A172 (cell line): ENCODE measurements around the gene CFAP141. TPM values are rescaled to one million over a fixed set of nuclear protein-coding genes. Genes with fewer than 3 reads are reported as not detected.

Experiments used
- DNase-seq: peaks from one replicate; pipeline ENCODE4 v3.0.0-alpha.2; 2015; ENCODE audit warnings: low spot score
- total RNA-seq: library from RNA; depleted of rRNA; stranded (reverse); fragments of >200 nt; shearing (Covaris generic); gene quantifications from 2 replicates; pipeline ENCODE4 v1.2.3, GENCODE V29; 2014; rRNA removed

CFAP141 gene
- total RNA-seq, 1 experiment from 2014 or later: not detected

DNA sequence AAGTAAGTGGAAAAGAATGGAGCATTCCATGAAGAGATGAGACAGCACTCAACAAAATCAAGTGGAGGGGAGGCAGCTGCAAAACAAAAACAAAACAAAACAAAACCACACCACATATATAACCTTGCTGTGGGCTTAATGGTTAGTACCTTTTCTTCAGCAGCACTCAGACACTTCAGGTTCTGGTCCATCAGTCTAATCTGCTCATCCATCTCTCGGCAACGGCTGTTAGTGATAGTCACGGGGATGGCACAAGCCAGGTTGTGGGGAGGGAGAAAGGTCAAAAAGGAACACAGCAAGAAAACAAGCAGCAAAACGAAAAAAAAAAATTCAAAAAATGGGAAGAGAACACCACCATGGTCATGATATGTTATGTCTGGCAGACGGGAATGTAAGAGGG lies 34.3 kb downstream of the CFAP141 start:
- DNase-seq: no peak

DNA sequence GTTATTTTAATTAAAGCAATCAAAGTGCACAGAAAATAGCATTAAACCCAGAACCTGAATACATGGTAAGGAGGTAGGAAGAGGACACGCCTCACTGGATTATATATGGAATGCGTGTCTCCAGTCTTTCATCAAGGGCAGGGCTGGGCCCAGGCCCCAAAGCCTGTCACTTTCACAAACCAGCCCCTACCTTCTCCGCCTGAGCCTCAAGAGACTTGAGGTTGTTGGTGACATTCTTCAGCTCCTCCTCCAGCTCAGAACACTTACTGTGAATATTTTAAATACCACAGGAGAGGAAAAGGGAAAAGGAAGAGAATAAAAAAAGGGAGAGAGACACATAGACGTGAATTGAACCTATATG lies 34.9 kb downstream of the CFAP141 start:
- no peak for DNase-seq

GRCh38 chr1:154170547-154171222 lies 35.4 kb downstream of the CFAP141 start:
- no peak for DNase-seq

GRCh38 chr1:154167461-154167860 lies 38.7 kb downstream of the CFAP141 start:
- DNase-seq: no peak

DNA sequence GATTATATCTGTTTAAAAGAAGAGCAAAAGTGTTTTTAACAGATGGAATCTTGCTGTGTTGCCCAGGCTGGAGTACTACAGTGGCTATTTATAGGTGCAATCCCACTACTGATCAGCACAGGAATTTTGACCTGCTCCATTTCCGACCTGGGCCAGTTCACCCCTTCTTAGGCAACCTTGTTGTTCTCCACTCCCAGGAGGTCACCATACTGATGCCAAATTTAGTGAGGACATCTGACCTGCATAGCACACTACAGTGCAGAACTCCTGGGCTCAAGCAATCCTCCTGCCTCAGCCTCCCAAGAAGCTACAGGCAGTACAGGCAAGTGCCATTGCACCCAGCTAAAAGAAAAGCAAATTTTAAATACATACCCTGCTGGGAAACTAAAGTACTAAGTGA lies 39.9 kb downstream of the CFAP141 start:
- DNase-seq: no peak

DNA sequence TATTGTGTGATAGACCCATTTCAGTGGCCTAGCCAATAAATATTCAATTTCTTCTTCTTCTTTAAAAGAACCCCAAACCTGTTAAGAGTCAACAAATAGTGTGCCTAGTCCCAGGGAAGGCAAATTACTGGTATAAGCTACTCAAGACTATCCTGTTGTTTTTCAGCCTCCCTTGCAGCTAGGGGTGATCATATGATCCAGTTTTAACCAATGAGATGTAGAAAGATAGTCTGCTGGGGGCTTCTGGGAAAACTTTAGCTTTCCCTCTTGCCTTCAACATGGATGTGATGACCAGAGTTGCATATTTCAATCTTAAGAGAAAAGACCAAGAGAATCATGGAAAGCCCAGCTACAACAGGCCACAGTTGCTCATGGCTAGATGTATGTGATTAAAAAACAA lies 46.6 kb downstream of the CFAP141 start:
- DNase-seq: no peak

- no peak for DNase-seq
These were observed 47.6 kb downstream of the CFAP141 start for GRCh38 chr1:154158307-154159125.

GRCh38 chr1:154157520-154158306 lies 48.4 kb downstream of the CFAP141 start:
- peak; percentile 42 for DNase-seq

GRCh38 chr1:154155251-154155650 lies 50.9 kb downstream of the CFAP141 start:
- no peak for DNase-seq

GRCh38 chr1:154154534-154155191 lies 51.5 kb downstream of the CFAP141 start, which contains the start of gene NUP210L:
Gene NUP210L (minus strand): TSS chr1:154155073.
- no peak for DNase-seq

DNA sequence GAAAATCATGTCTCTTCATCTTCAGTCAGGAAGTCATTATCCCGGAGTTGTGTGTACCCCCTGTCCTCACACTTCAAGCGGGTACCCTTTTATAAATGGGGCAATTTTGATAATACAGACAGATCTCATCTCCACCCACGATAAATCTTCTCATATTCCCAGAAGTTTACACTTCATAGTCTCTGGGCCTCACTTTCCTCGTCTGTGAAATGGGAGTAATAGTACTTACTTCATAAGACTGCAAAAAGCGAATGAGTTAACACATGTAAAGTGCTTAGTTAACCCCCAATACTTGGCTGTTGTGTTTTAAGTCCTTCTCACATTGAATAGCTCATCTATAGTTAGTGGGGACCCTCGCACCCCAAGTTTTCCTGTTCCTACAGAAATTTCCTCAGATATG lies 52.1 kb downstream of the CFAP141 start:
- DNase-seq: no peak

GRCh38 chr1:154151311-154151710 lies 54.8 kb downstream of the CFAP141 start:
- no peak for DNase-seq

Other genes with a start within 250 kb of the CFAP141 start
- 14.5 and 16.6 TPM in 2 replicates for gene CRTC2, start 247.7 kb downstream of the CFAP141 start, total RNA-seq
- 192 and 204 TPM in 2 replicates for gene SLC39A1, start 242.8 kb downstream of the CFAP141 start, total RNA-seq
- 19.9 and 28.4 TPM in 2 replicates for gene CREB3L4, start 238.4 kb downstream of the CFAP141 start, total RNA-seq
- 280 and 326 TPM in 2 replicates for gene JTB, start 228.7 kb downstream of the CFAP141 start, total RNA-seq
- gene RAB13, start 220.0 kb downstream of the CFAP141 start, total RNA-seq: 36.6 and 41.3 TPM in 2 replicates
- gene RPS27, start 215.6 kb downstream of the CFAP141 start, total RNA-seq: 2,058 and 2,461 TPM in 2 replicates
- not detected in 2 replicates for gene NUP210L, start 51.3 kb downstream of the CFAP141 start, total RNA-seq
- 1,673 and 1,769 TPM in 2 replicates for gene TPM3, start 14.2 kb downstream of the CFAP141 start, total RNA-seq
- 116 and 148 TPM in 2 replicates for gene UBAP2L, start 14.6 kb upstream of the CFAP141 start, total RNA-seq
- gene HAX1, start 66.3 kb upstream of the CFAP141 start, total RNA-seq: 210 and 220 TPM in 2 replicates
- gene AQP10, start 114.8 kb upstream of the CFAP141 start, total RNA-seq: not detected in 2 replicates
- 93.9 and 129 TPM in 2 replicates for gene ATP8B2, start 119.2 kb upstream of the CFAP141 start, total RNA-seq
- 2.4 and 4.5 TPM in 2 replicates for gene IL6R, start 199.0 kb upstream of the CFAP141 start, total RNA-seq